Right kidney (tissue), 1 donor: ENCODE results near the gene PRADC1.
"Not testable (repeated sequence)": the region's sequence is repeated elsewhere in the genome, so short reads cannot be mapped to it uniquely, and the experiment has no call there.

Source experiments
- DNase-seq: peaks from one replicate; pipeline ENCODE4 v3.0.0-alpha.2; 2016

PRADC1 gene

DNA sequence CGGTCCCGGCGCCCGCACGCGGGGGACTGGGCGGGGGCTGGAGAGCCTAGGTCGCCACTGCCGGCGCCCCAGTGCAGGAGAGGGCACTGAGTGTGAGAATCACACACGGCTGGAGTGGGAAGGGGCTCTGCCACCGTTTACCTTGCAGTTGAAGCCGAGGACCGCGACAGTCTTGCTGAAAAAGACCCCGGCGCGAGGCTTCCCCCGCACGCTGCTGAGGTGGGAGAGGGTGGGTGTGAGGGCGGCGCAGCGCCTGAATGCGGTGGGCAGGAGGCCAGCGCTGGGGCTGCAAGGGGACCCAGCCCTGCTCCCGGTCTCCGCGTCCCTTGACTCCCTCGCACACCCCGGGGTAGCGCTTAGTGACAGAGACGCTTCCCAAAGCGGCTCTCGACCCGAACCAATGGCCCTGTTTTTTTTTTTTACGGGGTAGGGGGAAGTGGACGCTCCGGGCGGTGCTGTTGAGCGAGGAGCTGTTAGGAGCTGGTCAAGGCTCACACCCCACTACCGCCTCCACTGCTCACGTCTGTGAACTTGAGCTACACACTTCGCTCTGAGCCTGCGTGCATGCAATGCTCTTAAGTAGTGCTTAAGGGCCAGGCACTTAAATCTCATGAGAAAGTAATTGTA, 29.9 kb downstream of the PRADC1 start:
- no peak for DNase-seq

DNA sequence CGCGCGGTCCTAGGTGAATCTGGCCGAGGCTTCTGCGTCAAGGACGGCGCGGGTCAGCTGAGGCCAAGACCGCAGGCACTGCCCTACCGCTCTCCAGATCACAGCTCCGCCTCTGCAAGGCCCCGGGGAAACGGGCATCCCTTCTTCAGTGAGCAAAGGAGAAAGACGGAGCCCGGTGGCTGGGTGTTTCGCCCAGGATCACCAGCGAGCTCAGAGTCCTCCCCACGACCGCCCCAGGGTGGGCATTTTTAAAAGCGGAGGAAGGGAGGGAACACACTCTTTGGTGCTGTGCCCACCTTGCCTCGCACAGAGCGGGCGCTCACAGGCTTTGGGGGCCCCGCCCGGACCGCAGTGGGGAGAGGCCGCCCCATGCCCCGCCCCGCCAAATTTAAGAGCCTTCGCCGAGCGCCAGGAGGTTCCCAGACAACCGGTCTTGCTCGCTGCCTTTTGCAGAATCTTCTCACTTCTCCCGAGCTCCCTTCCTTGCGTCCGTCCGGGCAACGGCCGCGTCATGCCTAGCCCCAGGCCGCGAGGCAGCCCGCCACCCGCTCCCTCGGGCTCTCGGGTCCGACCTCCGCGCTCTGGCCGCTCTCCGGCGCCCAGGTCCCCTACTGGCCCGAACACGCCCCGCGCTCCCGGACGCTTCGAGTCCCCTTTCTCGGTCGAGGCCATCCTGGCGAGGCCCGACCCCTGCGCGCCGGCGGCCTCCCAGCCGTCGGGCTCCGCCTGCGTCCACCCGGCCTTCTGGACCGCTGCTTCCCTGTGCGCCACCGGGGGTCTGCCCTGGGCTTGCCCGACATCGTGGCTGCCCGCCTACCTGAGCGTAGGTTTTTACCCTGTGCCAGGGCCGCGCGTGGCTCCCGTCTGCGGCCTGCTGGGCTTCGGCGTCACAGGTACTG, 30.6 kb downstream of the PRADC1 start, which contains the start of gene NOTO:
Gene NOTO (plus strand): TSS at position 419 of the 899 bp plus-strand sequence. CDS start 93 bp downstream, at position 512.
- DNase-seq, result peak; percentile 66

DNA sequence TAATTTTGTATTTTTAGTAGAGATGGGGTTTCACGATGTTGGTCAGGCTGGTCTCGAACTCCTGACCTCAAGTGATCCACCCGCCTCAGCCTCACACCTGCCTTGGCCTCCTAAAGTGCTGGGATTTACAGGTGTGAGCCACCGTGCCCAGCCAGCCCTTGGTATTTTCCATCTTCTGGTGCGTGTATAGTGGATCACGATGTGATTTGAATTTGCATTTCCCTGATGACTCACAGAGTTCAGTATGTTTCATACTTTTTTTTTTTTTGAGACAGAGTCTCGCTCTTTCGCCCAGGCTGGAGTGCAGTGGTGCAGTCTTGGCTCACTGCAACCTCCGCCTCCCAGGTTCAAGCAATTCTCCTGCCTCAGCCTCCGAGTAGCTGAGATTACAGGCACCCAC, 32.8 kb downstream of the PRADC1 start:
- DNase-seq, result not testable (repeated sequence)

DNA sequence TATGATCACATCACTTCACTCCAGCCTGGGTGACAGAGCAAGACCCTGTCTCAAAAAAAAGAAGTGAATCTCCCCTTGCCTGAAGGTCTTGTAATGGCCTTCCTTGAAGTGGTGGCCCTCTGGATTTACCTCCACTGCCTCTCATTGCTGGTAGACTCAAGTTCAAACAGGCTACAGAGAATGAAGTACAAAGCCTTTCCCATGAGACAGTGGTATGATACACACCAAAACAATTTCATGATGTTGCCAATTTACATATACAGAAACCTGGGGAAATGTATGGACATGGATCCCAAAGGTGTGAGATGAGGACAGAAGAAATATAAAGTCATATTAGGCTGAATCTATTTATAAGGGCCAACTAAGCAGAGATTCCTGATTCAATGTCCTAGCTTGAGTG, 35.5 kb downstream of the PRADC1 start:
- DNase-seq, result no peak

DNA sequence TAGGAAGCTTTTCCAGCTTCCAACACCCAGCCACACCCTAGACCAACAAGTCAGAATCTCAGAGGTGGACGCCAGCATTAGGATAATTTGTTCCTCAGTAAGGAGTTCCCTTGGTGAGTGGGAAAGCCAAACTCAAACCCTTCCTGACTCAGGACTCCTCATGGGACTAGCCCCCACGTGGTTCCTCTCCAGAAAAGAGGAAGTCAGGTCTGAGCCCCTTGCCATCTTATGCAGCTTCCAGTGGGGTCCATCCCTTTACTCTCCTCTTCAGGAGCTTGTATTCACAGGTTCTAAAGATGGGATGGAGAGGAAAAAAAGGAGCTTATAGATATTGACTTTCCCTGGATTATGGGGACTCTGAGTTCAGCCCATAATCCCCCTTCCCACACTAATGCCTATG, 45.5 kb downstream of the PRADC1 start:
- no peak for DNase-seq

DNA sequence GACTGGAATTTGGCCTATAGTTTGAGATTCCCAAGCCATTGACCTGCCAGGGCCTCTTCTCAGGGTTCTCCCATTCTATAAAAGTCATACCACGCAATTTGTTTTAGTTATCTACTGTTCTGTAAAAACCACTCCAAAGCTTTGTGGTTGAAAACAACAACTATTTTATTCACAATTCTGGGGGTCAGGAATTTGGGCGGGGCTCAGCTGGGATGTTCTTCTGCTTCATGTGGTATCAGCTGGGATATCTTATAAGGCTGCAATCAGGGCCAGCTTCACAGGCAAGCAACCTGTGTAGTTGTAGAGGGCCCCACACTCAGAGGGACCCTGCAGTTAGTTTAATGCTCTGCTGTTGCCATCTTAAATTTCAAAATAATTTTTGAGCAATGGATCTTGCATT, 47.1 kb downstream of the PRADC1 start:
- DNase-seq, result no peak
